Iris pigment epithelial cell (primary cell): Measurements from ENCODE around the gene HERPUD1.

Experiments
- DNase-seq: peaks from one replicate; pipeline ENCODE4 v3.0.0-alpha.2; 2011; ENCODE audit warnings: low read depth

Gene HERPUD1

DNA sequence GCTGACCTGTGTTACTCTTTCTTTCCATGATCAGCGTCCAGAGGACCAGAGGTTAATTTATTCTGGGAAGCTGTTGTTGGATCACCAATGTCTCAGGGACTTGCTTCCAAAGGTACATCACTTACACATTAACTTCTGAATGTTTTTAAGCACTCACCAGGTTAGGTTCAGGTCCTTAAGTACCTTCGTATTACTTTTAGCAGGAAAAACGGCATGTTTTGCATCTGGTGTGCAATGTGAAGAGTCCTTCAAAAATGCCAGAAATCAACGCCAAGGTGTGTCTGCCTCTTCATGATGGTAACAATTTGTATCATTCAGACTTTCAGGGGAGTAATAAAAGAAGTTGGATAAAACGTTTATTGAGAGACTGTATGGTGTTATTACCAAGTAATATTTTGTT, 3.3 kb downstream of the HERPUD1 start:
- DNase-seq = no peak

DNA sequence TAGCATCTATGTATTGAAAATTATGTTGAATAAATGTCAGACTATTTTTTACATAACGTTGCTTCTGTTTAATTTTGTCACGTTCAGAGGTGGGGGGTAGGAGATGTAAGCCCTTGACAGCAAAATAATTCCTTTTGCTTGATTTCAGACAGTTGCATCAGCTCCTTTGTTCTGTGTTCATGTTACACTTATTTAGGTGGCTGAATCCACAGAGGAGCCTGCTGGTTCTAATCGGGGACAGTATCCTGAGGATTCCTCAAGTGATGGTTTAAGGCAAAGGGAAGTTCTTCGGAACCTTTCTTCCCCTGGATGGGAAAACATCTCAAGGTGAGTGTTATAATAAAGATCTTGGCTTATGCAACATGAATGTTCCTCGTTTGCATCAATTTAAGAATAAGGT, 4.5 kb downstream of the HERPUD1 start:
- no peak for DNase-seq

DNA sequence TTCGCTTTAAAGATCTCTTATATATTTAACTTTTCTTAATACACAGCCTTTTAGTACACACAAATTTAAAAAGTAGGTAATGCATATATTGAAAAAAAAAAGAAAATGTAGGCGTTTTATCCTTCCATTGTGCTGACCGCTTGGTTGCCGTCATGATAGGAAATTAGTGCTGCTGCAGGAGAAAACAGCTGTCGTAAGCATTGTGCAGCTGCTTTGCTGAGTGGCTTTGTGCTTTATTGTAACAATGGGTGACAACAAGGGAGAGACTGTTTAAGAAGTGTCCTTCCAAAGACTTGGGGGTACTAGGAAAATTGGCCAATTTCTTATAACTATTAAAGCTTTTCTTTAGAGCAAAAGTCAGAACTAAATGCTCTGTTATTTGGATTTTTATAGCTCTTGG, 5.0 kb downstream of the HERPUD1 start:
- DNase-seq = no peak

DNA sequence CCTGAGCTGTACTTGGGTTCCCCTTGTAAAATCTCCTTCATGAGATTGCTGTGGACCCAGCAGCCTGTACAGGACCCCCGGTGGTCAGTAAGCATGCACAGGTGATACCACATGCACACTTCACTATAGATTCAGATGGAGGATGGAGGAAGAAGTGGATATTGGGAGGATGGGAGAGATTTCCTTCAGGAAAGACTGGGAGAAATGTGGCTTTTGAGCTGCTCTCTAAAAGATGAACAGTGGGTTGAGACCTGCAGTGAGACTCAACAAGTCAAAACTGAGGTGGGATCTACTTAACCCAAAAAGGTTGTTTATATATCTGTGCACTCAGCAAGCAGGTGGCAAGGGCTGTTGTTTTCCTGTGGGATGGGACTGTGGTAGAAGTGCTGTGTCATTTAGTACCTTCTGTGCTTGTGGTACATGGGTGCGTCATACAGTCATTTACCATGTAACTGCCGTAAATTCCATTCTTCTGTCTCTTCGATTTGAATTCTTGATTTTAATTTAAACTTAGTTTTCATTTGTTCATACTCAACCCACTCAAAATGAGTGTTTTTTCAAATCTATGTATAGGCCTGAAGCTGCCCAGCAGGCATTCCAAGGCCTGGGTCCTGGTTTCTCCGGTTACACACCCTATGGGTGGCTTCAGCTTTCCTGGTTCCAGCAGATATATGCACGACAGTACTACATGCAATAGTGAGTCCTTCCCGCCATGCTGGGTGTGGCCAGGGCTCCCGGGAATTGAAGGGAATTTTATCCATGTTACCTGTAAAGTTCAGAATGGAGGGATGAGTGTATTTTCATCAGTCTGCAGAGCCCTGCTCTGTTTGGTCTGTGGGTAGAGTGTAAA, 6.9 kb downstream of the HERPUD1 start:
- DNase-seq = no peak

DNA sequence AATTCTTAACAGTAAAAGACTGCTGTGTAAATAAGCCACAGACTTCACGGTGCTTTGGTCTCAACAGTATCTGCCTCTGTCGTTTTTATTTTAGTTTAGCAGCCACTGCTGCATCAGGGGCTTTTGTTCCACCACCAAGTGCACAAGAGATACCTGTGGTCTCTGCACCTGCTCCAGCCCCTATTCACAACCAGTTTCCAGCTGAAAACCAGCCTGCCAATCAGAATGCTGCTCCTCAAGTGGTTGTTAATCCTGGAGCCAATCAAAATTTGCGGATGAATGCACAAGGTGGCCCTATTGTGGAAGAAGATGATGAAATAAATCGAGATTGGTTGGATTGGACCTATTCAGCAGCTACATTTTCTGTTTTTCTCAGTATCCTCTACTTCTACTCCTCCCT, 7.9 kb downstream of the HERPUD1 start:
- no peak for DNase-seq

DNA sequence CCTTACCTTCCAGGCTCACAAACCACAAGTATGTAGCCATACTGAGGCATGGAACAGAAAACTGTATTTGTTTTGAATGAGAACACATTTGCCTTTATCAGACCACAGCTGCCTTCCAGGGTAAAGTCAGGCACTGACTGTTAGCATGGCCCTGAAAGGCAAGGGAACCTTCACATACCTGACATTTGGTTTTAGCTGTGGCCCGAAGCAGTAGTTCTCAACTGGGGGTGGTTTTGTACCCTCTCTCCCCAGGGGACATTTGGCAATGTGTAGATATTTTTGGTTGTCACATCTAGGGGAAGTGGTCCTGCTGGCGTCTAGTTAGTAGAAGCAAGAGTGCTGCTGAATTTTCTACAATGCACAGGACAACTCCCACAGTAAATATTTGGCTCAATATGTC, 9.2 kb downstream of the HERPUD1 start:
- DNase-seq = no peak

DNA sequence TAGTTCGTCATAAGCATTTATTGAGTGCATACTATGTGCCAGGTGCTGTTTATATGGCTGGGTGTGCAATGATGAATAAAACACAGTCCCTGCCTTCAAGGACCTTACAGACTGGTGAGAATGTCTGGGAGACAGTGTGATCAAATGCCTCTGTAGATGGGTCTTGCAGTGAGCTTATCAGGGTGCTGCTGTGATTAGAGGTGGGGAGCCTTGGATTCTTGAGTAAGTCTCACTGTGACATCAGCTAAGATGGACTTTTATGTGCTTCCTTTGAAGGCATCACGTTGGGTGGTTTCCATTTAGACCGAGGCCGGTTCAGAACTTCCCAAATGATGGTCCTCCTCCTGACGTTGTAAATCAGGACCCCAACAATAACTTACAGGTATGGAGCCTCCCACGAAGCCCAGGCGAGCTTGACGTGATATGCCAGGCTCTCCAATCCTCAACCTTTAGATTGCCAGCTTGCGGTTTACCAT, 10.0 kb downstream of the HERPUD1 start:
- DNase-seq = no peak

DNA sequence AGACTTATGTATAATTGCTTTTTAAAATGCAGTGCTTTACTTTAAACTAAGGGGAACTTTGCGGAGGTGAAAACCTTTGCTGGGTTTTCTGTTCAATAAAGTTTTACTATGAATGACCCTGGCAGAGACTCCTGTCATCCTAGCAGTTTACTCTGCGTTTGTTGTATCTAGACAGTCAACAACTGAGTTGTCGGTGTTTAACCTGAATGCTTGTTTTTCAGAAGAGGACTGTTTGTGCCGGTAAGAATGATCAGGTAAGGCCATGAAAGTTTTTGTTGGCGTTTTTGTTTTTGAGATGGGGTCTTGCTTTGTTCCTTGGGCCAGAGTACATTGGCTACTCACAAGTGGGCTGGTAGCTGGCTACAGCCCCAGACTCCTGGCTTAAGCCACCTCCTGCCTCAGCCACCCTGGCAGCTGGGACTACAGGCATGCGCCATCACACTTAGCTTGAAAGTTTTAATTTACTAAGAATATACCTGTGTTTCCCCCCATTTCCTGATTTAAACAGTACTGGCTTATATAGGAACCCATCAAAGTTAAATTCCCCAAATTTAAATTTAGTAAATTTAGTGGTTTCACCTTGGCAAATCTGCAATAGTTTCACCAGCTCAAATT, 11.9 kb downstream of the HERPUD1 start:
- no peak for DNase-seq

DNA sequence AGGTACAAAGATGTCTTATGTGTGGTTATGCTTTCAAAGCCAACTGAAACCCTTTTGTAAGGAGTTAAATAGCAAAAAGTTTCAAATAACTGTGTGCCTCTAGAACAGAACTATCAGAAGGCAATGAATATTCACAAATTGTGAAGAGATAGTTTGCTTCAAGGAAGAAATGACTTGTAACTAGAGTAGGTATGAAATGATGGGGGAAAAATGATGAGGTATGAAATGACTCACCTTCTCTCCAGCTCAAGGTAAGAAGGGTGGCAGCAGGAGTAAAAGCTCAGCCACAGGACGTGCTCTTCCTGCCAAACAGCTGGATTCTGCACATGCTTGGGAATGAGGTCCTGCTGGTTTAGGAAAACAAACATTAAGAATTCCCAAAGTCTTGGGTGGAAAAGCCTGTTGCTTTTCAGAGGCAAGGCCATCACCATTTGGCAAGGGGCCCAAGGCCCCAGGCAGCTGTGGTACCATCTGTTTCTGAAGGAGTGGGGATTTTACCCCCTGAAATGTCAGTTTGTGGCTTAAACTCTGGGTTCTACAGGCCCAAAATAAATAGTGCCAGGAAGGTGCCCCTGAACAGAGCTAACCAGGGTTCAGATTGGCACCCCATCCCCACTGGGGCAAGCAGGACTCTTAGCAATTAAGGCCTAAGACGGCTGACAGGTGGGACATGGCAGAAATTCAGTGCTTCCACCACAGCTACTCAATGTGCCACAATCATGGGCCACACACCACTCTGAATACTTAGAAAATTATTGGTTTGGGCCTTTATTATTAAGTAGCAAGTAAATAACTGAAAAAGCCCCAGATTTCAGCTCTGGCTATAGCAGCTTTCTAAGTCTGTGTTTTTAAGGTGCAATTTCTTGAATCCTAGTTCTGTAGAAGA, 13.3 kb downstream of the HERPUD1 start:
- no peak for DNase-seq

DNA sequence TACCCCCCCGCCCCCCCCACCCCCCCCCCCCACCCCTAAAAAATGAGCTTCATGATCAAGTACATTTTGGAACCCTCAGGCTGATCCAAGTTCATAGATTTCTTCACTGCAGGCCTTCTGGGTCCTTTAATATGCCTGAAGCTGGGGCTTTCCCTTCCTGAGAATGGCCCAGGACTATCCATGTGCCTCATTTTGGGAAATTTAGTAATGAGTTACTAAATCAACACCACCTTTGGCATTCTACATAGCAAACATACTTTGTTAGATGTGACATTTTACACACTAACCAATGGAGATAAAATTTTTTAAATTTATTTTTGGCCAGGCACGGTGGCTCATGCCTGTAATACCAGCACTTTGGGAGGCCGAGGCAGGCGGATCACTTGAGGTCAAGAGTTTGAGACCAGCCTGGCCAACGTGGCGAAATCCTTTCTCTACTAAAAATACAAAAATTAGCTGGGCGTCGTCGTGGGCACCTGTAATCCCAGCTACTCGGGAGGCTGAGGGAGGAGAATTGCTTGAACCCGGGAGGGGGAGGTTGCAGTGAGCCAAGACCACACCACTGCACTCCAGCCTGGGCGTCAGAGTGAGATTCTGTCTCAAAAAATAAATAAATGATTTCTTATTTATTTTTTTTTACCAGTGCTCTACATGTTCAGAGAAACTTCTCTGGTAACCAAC, 14.0 kb downstream of the HERPUD1 start:
- DNase-seq = no peak

DNA sequence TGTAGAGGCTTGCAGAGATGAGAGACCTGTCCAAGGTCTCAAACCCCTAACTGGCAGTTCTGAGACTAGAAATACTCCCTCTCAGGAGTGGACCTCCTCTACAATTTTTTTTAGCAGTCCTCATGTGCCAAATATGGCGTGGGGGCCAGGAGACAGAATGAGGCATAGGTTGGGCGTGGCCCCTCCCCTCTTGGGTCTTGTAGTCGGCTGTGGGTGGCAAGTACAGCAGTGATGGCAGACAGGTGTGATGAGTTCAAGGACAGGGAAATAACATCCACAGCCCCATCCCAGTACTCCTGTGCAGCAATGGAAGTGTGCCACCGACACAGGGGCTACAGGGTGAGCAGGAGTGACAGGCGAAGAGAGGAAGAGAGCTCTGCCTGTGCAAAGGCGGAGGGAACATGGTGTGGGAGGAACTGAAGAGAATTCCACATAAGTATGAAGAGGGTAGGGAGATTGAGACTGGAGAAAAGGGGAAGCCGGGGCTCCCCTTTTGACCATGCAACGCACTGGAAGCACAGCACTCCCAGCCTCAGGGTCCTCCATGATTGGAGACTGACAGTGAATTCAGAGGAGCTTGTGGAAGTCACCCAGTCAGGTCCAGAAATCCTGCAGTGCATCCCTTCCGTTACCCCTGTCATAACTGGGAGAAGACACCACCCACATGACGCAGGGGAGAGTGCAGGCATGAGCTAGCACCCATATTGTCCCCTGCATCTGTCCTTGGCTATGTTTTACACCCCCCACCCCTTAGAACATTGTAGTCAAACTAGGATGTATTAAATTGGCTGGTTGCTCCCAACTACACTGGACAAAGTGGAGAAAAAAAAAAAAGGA, 15.0 kb downstream of the HERPUD1 start:
- no peak for DNase-seq

DNA sequence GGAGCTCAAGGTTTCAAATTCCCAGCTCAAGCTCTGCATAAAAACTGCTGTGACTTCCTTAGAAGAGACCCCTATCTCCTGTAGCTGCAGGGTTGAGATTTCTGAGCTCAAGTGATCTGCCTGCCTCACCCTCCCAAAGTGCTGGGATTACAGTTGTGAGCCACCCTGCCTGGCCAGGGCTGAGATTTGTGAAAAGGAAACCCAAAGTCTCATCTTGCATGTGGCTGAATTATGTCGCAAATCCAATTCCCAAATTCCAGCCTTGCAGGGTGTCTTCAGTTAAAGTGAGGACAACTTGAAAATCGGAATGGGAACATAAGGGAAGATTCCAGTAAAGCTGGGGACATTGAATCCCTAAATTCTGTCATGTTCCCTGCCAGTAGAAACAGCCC, 15.7 kb downstream of the HERPUD1 start:
- DNase-seq = no peak

DNA sequence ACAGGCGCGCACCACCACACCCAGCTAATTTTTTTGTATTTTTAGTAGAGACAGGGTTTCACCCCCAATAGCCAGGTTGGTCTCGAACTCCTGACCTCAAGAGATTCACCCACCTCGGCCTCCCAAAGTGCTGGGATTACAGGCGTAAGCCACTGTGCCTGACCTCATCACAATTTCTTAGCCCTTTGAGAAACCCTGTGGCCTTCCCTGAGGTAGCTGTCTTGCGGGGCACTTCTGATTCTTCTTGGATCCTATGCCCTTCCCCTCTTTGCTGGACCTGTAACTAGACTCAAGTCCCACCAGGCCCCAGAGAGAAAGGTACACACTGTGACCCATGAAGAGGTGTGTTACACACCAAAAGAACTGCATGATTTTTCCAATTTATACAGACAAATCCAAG, 16.3 kb downstream of the HERPUD1 start:
- DNase-seq = no peak

DNA sequence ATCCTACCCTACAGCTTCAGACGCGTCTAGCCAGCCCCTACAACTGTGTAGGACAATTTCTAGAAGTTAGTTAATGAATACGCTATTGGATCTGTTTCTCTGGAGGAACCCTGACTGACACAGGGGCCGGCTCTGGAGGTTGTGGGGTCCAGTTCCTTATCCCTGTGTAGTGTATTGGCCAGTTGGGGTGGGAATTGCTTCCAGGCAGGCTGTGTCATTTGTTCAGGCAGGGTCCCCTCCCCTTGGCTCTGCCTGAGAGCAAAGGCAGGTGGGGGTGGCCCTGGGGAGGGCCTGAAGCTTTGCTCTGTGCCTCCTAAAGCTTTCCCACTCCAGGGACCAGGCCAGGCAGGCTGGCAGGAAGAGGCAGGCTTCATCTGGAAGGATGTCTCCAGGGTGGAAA, 18.1 kb downstream of the HERPUD1 start:
- DNase-seq = no peak

DNA sequence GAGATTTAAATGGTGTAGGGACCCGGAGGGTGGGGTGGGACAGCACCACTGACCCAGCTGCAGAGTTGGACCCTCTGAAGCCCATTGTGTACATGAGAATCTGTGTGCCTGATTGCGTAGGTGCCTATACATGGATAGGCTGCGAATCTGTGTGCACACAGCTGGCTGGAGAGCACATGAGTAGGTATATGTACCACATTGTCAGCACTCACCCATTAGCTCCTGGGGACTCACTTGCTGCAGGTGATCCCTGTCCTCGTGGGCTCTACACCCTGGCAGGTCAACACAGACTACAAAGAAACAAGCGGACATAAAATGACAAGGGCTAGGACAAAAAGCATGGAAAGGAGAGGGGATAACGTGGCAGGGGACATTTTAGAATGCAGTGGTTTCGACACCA, 18.5 kb downstream of the HERPUD1 start:
- no peak for DNase-seq

DNA sequence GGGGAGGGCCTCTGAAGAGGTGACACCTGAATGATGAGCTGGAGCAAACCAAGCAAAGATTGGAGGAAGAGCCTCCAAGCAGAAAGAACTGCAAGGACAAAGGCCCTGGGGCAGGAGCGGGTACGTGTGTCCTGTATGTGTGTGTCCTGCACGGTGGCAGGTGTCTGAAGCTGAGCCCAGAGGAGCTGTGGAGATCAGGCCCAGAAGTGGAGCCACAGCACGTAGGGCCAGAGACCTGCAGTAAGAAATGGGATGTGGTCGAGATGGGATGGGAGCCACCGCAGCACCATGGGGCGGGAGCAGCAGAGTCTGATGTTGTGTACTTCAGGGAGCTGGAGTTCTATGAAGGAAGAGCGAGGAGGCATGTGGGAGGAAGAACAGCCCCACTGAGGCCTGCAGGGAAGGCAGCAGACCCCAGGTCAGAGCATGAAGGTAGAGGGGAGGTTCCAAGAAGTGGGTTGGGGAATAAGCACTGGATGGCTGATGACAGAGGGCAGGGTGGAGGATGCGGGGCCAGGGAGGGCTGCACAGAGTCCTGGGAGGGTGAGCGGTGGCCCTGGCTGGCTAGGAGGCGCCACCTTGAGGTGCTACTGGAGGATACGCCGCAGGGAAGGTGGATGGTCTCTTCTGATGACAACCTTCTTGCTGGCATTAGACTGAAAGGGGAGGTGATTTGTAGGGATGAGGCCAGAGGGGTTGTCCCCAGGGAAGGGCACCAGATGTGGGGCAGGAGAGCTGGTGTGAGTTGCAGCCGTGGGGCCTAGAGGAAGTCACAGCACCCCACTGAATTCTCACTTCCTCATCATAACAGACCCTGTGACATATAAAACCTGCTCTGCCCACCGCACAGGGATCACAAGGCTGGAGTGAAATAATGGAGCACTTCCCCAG, 19.2 kb downstream of the HERPUD1 start:
- DNase-seq = peak; percentile 53

DNA sequence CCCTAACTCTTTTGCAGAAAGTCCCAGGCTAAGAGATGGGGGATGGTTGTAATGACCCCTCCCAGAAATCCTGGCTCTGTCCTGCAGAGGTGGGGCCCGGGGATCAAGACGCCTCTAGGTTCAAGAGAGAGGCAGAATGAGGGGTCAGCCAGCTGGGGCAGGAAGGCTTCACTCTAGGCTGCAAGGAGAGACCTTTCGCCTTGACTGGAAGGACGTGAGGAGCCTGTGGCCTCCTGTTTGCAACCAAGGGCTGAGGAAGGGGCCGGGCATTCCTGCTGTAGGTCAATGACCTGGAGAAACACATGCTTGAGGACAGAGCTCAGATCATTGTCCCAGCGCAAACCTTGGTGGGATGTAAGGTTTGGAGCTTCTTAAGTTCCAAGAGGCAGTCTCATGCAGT, 21.1 kb downstream of the HERPUD1 start:
- no peak for DNase-seq

DNA sequence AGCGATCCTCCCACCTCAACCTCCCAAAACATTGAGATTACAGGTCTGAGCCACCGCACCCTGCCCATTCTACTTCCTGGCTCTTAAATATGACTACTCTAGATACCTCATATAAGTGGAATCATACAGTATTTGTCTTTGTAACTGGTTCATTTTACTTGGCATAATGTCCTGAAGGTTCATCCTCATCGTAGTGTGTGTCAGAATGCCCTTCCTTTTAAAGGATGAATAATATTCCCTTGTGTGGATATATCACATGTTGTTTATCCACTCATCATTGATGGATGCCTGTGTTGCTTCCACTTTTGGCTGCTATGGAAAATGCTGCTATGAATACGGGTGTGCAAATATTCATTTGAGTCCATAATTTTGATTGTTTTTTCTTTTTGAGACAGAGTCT, 24.1 kb downstream of the HERPUD1 start:
- DNase-seq = no peak

DNA sequence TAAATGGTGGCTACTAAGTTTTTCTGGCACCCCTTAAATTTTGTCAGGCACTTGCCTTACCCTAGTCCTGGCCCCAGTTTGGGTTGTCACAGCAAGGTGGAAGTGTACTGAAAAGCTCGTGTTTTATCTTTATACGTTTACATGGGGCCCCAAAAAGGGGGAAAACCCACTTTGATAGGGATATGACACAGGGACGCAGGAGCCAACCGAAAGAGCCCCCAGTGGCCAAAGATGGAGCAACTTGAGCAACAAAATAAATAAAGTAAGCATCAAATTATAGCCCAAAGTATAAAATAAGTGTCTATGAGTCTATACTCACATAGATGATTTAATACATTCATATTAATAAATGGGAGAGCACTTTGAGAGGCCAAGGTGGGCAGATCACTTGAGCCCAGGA, 24.8 kb downstream of the HERPUD1 start:
- DNase-seq = no peak

DNA sequence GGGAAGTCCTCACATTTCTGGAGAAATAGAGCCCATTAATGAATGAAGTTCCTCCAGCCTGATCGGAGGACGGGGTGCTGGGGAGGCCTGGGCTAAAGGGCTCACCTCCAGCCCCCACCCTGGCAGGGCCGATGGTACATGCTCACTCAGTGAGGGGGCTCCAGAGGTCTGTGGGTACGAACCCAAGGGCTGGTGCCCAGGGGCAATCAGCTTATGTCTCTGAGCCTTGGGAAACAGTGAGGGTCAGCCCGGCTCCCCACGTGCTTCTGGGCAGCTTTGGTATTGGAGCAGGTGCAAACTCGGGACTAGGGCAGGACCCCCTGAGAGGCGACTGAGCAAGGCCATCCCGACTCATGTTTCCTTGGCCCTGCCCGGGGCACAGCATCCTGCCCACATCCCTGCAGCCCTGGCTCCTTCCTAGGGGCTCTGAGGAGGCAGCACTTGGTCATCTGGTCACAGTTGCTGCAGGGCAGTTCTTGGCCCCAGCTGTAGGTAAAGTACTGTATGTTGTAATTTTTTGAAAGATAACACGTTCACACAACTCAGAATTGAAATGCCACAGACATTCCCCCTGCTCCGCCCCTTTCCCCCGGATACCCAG, 28.8 kb downstream of the HERPUD1 start:
- peak; percentile 52 for DNase-seq
